ENCODE results near the gene C11orf52. TPM values are rescaled to one million over a fixed set of nuclear protein-coding genes. Genes with fewer than 3 reads are reported as not detected.
A peak's percentile ranks its signal among the peaks of the same experiment; 100 is the strongest.
"Not testable (repeated sequence)": the region's sequence is repeated elsewhere in the genome, so short reads cannot be mapped to it uniquely, and the experiment has no call there.

The C11orf52 gene
- total RNA-seq, 1 experiment from 2014 or later: 10.5 TPM

GRCh38 chr11:111879637-111879960 is 39.1 kb upstream of the C11orf52 start:
- H3K27ac ChIP-seq (ENCODE audit: low read length): peak overlapping the region; percentile 79
- no peaks in the 10 kb centered on the region for H3K36me3 ChIP-seq (ENCODE audit: low read depth, low read length)
- TSS peak; percentile 91 for BruUV-seq (replicated peaks)
- peak overlapping the region; percentile 80 for H3K4me3 ChIP-seq (ENCODE audit: low read length)
- H3K79me2 ChIP-seq (ENCODE audit: low read length): no peaks in the 10 kb centered on the region
- POLR2A ChIA-PET (ENCODE audit: unreplicated experiment): no interaction called here
- no peak for TF ChIP-seq EZH2phosphoT487 (IDR thresholded peaks at IDR 0.05; ENCODE audit: borderline replicate concordance, low read length)
- intact Hi-C loops (cut with micrococcal nuclease): loop anchor here (1.0 to 5.0 kb wide), 5 partner anchors 47 to 277 kb away; partner anchors contain the start of genes NKAPD1, PIH1D2, SDHD and TIMM8B
- H3K9me2 ChIP-seq (replicated peaks; ENCODE audit: low read length): no peaks in the 10 kb centered on the region
- ATAC-seq (no peak), DNase-seq (no peak)
- H4K20me1 ChIP-seq (ENCODE audit: low read length): no peaks in the 10 kb centered on the region
- H3K4me1 ChIP-seq (ENCODE audit: insufficient read depth, low read length): peaks cover 9% of the 10 kb centered on the region
- no peaks in the 10 kb centered on the region for H3F3A ChIP-seq (ENCODE audit: low read length, unreplicated experiment)
- no peaks in the 10 kb centered on the region for H3K27me3 ChIP-seq (ENCODE audit: low read length)
- H3K9me3 ChIP-seq (ENCODE audit: low read length): no peaks in the 10 kb centered on the region
- peak overlapping the region; percentile 83 for H3K9ac ChIP-seq (ENCODE audit: low read length)
- CTCF ChIA-PET: no interaction called here
- H2AFZ ChIP-seq (ENCODE audit: low read length): peak overlapping the region; percentile 96
- peak overlapping the region; percentile 92 for H3K4me2 ChIP-seq (ENCODE audit: low read length)

GRCh38 chr11:111882202-111882601 is 36.5 kb upstream of the C11orf52 start:
- Histone ChIP-seq H3K9ac (ENCODE audit: low read length) (no peak overlapping the region), H3K27me3 (ENCODE audit: low read length) (no peaks in the 10 kb centered on the region), H3F3A (ENCODE audit: low read length, unreplicated experiment) (no peaks in the 10 kb centered on the region), H3K79me2 (ENCODE audit: low read length) (no peaks in the 10 kb centered on the region), H2AFZ (ENCODE audit: low read length) (no peak overlapping the region), H3K9me2 (replicated peaks; ENCODE audit: low read length) (no peaks in the 10 kb centered on the region), H3K36me3 (ENCODE audit: low read depth, low read length) (no peaks in the 10 kb centered on the region), H4K20me1 (ENCODE audit: low read length) (no peaks in the 10 kb centered on the region), H3K9me3 (ENCODE audit: low read length) (no peaks in the 10 kb centered on the region), H3K4me3 (ENCODE audit: low read length) (no peak overlapping the region), H3K4me2 (ENCODE audit: low read length) (no peak overlapping the region), H3K4me1 (ENCODE audit: insufficient read depth, low read length) (peaks cover 9% of the 10 kb centered on the region), H3K27ac (ENCODE audit: low read length) (no peak overlapping the region)
- CTCF ChIA-PET: interaction anchor here (1.3 kb wide), 1 partner anchor 12 kb away, joined by 5 read pairs; no protein-coding TSS in a partner anchor
- POLR2A ChIA-PET (ENCODE audit: unreplicated experiment): no interaction called here
- ATAC-seq: no peak
- no peak for TF ChIP-seq EZH2phosphoT487 (IDR thresholded peaks at IDR 0.05; ENCODE audit: borderline replicate concordance, low read length)
- no peak for TF ChIP-seq CTCF (conservative IDR thresholded peaks at IDR 0.05; ENCODE audit: low read depth, low read length)
- no peak for TF ChIP-seq EZH2 (IDR thresholded peaks at IDR 0.05; ENCODE audit: low read length, unreplicated experiment)
- BruUV-seq (replicated peaks): no TSS peak
- DNase-seq: no peak
- intact Hi-C loops (cut with micrococcal nuclease): no loop called here

- not testable (repeated sequence) for H3K79me2 ChIP-seq (ENCODE audit: low read length)
Observed at GRCh38 chr11:111885053-111885452, 33.7 kb upstream of the C11orf52 start.

GRCh38 chr11:111886032-111886431 is 32.7 kb upstream of the C11orf52 start:
- no peaks in the 10 kb centered on the region for H3K9me2 ChIP-seq (replicated peaks; ENCODE audit: low read length)
- H3K36me3 ChIP-seq (ENCODE audit: low read depth, low read length): no peaks in the 10 kb centered on the region
- ChIA-PET CTCF (no interaction called here), POLR2A (ENCODE audit: unreplicated experiment) (no interaction called here)
- H3K79me2 ChIP-seq (ENCODE audit: low read length): no peaks in the 10 kb centered on the region
- no peak overlapping the region for H3K27ac ChIP-seq (ENCODE audit: low read length)
- H3K27me3 ChIP-seq (ENCODE audit: low read length): no peaks in the 10 kb centered on the region
- DNase-seq (no peak), ATAC-seq (no peak)
- H3K9me3 ChIP-seq (ENCODE audit: low read length): no peaks in the 10 kb centered on the region
- H3F3A ChIP-seq (ENCODE audit: low read length, unreplicated experiment): no peaks in the 10 kb centered on the region
- no TSS peak for BruUV-seq (replicated peaks)
- no peak overlapping the region for H3K4me3 ChIP-seq (ENCODE audit: low read length)
- no peaks in the 10 kb centered on the region for H4K20me1 ChIP-seq (ENCODE audit: low read length)
- H2AFZ ChIP-seq (ENCODE audit: low read length): no peak overlapping the region
- TF ChIP-seq CTCF (conservative IDR thresholded peaks at IDR 0.05; ENCODE audit: low read depth, low read length) (no peak), EZH2 (IDR thresholded peaks at IDR 0.05; ENCODE audit: low read length, unreplicated experiment) (no peak), EZH2phosphoT487 (IDR thresholded peaks at IDR 0.05; ENCODE audit: borderline replicate concordance, low read length) (no peak)
- intact Hi-C loops (cut with micrococcal nuclease): no loop called here
- no peak overlapping the region for H3K4me2 ChIP-seq (ENCODE audit: low read length)
- no peaks in the 10 kb centered on the region for H3K4me1 ChIP-seq (ENCODE audit: insufficient read depth, low read length)
- no peak overlapping the region for H3K9ac ChIP-seq (ENCODE audit: low read length)

More at GRCh38 chr11:111885053-111885452, 33.7 kb upstream of the C11orf52 start:
- H3K9me2 ChIP-seq (replicated peaks; ENCODE audit: low read length); POLR2A ChIA-PET (ENCODE audit: unreplicated experiment); H2AFZ ChIP-seq (ENCODE audit: low read length); intact Hi-C loops (cut with micrococcal nuclease); H4K20me1 ChIP-seq (ENCODE audit: low read length); H3K4me3 ChIP-seq (ENCODE audit: low read length); H3K27ac ChIP-seq (ENCODE audit: low read length); BruUV-seq (replicated peaks); H3K9me3 ChIP-seq (ENCODE audit: low read length); H3F3A ChIP-seq (ENCODE audit: low read length, unreplicated experiment); ATAC-seq; H3K9ac ChIP-seq (ENCODE audit: low read length); H3K27me3 ChIP-seq (ENCODE audit: low read length); CTCF ChIA-PET; DNase-seq; H3K4me1 ChIP-seq (ENCODE audit: insufficient read depth, low read length); H3K4me2 ChIP-seq (ENCODE audit: low read length); H3K36me3 ChIP-seq (ENCODE audit: low read depth, low read length): not testable (repeated sequence)

Data from PC-3 (cell line).